GM12873 (cell line): Measurements from ENCODE around the gene SPHK2.

Experiments
- TF ChIP-seq, protein P1 (sequence below): IDR thresholded peaks from 2 replicates; pipeline ENCODE4 v1.5.1; 2012; ENCODE audit warnings: low read depth, mild to moderate bottlenecking, moderate library complexity, low read length, control low read depth; ENCODE audit not compliant: insufficient read depth; ENCODE audit errors: missing control alignments

The SPHK2 gene

DNA sequence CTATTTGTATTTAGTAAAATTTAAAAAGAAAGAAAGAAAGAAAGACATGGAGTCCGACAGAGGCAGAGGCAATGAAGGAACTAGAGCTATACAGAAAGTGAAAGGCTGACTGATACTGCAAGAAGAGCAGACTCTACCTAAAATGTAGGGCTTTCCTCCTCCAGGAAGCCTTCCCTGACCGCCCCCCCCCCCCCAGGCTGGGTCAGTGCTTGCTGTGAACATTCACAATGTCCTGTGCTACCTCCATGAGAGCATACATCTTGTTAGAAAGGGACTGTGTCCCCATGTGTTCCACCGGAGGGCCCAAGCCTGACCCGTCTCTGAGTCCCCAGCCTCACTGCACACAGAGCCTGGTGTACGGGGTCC lies 32.4 kb downstream of the SPHK2 start:
- TF ChIP-seq, protein P1, sequence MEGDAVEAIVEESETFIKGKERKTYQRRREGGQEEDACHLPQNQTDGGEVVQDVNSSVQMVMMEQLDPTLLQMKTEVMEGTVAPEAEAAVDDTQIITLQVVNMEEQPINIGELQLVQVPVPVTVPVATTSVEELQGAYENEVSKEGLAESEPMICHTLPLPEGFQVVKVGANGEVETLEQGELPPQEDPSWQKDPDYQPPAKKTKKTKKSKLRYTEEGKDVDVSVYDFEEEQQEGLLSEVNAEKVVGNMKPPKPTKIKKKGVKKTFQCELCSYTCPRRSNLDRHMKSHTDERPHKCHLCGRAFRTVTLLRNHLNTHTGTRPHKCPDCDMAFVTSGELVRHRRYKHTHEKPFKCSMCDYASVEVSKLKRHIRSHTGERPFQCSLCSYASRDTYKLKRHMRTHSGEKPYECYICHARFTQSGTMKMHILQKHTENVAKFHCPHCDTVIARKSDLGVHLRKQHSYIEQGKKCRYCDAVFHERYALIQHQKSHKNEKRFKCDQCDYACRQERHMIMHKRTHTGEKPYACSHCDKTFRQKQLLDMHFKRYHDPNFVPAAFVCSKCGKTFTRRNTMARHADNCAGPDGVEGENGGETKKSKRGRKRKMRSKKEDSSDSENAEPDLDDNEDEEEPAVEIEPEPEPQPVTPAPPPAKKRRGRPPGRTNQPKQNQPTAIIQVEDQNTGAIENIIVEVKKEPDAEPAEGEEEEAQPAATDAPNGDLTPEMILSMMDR, result no peak

GRCh38 chr19:48654299-48655059 lies 35.2 kb downstream of the SPHK2 start:
- TF ChIP-seq, protein P1, result no peak

DNA sequence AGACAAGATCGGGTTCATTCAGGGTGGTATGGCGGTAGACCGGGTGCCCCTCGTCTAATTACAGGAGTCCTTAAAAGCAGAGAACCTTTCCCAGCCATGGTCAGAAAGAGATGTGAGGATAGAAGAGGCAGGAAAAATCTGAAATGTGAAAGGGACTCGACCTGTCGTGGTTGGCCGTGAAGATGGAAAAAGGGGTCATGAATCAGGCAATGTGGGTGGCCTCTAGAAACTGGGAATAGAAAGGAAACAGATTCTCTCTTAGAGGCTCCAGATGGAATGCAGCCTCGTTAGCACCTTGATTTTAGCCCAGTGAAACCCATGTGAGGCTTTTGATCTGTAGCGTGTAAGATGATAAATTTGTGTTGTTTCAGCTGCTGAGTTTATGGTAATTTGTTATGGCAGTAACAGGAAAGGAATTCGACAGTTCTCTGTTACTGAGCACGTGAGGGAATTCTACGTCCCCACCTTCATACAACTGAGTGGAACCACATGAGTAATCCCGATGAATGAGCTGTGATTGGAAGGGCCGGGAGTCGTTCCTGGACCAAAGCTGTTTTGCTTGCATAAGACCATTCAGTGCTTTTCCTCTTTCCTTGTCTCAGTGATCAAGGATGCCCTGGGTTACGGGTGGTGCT lies 37.7 kb downstream of the SPHK2 start:
- TF ChIP-seq, protein P1, result no peak

DNA sequence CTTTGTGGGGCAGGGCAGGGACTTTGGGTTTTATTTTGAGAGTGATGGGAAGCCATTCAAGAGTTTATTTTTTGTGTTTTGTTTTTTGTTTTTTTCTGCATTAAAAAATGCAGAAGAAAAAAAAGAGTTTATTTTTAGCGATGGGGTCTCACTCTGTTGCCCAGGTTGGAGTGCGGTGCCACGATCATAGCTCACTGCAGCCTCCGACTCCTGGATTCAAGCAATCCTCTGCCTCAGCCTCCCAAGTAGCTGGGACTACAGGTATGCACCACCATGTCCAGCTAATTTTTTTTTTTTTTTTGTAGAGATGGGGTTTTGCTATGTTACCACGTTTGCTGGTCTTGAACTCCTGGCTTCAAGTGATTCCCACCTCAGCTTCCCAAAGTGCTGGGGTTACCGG lies 39.2 kb downstream of the SPHK2 start:
- TF ChIP-seq, protein P1, result no peak

GRCh38 chr19:48659768-48660167 lies 40.5 kb downstream of the SPHK2 start:
- TF ChIP-seq, protein P1, result no peak

- TF ChIP-seq, protein P1, result no peak
Observed at GRCh38 chr19:48660852-48661710, 41.8 kb downstream of the SPHK2 start.

GRCh38 chr19:48661711-48662090 lies 42.4 kb downstream of the SPHK2 start:
- TF ChIP-seq, protein P1, result no peak
